HepG2 (cell line): ENCODE data around the gene FZD4. TPM values are rescaled to one million over a fixed set of nuclear protein-coding genes. Genes with fewer than 3 reads are reported as not detected.

Experiments used
- CBX5 ChIP-seq: sonication (generic); formaldehyde crosslinking; IDR thresholded peaks from 2 replicates; pipeline ENCODE4 v1.4.0; 2020; ENCODE audit warnings: missing genetic modification reagents, borderline replicate concordance
- DR1 ChIP-seq: sonication (generic); formaldehyde crosslinking; IDR thresholded peaks from 2 replicates; pipeline ENCODE4 v1.8.0; 2021; ENCODE audit warnings: mild to moderate bottlenecking, missing genetic modification reagents, inconsistent platforms
- EZH2 ChIP-seq: conservative IDR thresholded peaks from 2 replicates; pipeline ENCODE4 v1.6.1; 2012; ENCODE audit warnings: mild to moderate bottlenecking, low read depth, low read length, moderate library complexity
- FOXO1 ChIP-seq: sonication (generic); formaldehyde crosslinking; IDR thresholded peaks from 2 replicates; pipeline ENCODE4 v1.4.0; 2020; ENCODE audit warnings: missing genetic modification reagents
- HNRNPLL ChIP-seq: fragments of 200-400 bp; formaldehyde crosslinking; IDR thresholded peaks from 2 replicates; pipeline ENCODE4 v1.6.1; 2017; ENCODE audit warnings: mild to moderate bottlenecking, low read depth, low read length; ENCODE audit not compliant: poor library complexity, severe bottlenecking
- KLF11 ChIP-seq: IDR thresholded peaks from 2 replicates; pipeline ENCODE4 v1.6.1; 2016; ENCODE audit warnings: missing compliant biosample characterization
- KLF13 ChIP-seq: sonication (generic); formaldehyde crosslinking; IDR thresholded peaks from 2 replicates; pipeline ENCODE4 v1.4.0; 2020; ENCODE audit warnings: mild to moderate bottlenecking, missing genetic modification reagents
- MAF1 ChIP-seq: sonication (generic); formaldehyde crosslinking; IDR thresholded peaks from 2 replicates; pipeline ENCODE4 v1.5.0; 2020; ENCODE audit warnings: missing genetic modification reagents, borderline replicate concordance
- PHF8 ChIP-seq: sonication (generic); formaldehyde crosslinking; IDR thresholded peaks from 2 replicates; pipeline ENCODE4 v1.5.0; 2020; ENCODE audit warnings: missing genetic modification reagents
- PRPF4 ChIP-seq: fragments of 200-400 bp; formaldehyde crosslinking; IDR thresholded peaks from 2 replicates; pipeline ENCODE4 v1.6.1; 2016; ENCODE audit warnings: low read length, low read depth; ENCODE audit not compliant: poor library complexity, severe bottlenecking
- PTBP1 ChIP-seq: fragments of 200-400 bp; formaldehyde crosslinking; IDR thresholded peaks from 2 replicates; pipeline ENCODE4 v1.6.1; 2018; ENCODE audit warnings: low read length, low read depth; ENCODE audit not compliant: poor library complexity, severe bottlenecking
- REPIN1 ChIP-seq: sonication (generic); formaldehyde crosslinking; IDR thresholded peaks from 2 replicates; pipeline ENCODE4 v1.8.0; 2022; ENCODE audit warnings: missing genetic modification reagents, low read depth, mild to moderate bottlenecking, borderline replicate concordance
- SMAD3 ChIP-seq: sonication (generic); formaldehyde crosslinking; IDR thresholded peaks from 2 replicates; pipeline ENCODE4 v1.4.0; 2020; ENCODE audit warnings: missing genetic modification reagents
- SMARCC2 ChIP-seq: fragments of 450-650 bp; IDR thresholded peaks from 2 replicates; pipeline ENCODE4 v1.6.1; 2017; ENCODE audit warnings: antibody characterized with exemption, mild to moderate bottlenecking
- SYNCRIP ChIP-seq: fragments of 200-400 bp; formaldehyde crosslinking; IDR thresholded peaks from 2 replicates; pipeline ENCODE4 v1.6.1; 2018; ENCODE audit warnings: mild to moderate bottlenecking, low read depth, low read length; ENCODE audit not compliant: insufficient read depth
- ZBTB25 ChIP-seq: IDR thresholded peaks from 2 replicates; pipeline ENCODE4 v1.6.1; 2018; ENCODE audit warnings: missing genetic modification reagents
- ZBTB7B ChIP-seq: sonication (generic); formaldehyde crosslinking; IDR thresholded peaks from 2 replicates; pipeline ENCODE4 v1.4.0; 2020; ENCODE audit warnings: missing genetic modification reagents
- ZNF235 ChIP-seq: sonication (generic); formaldehyde crosslinking; IDR thresholded peaks from 2 replicates; pipeline ENCODE4 v1.8.1; 2023; ENCODE audit warnings: mild to moderate bottlenecking, missing genetic modification reagents, borderline replicate concordance
- ZNF281 ChIP-seq: sonication (generic); formaldehyde crosslinking; IDR thresholded peaks from 2 replicates; pipeline ENCODE4 v1.4.0; 2020; ENCODE audit warnings: missing genetic modification reagents, borderline replicate concordance
- ZNF484 ChIP-seq: sonication (generic); formaldehyde crosslinking; IDR thresholded peaks from 2 replicates; pipeline ENCODE4 v1.5.1; 2020; ENCODE audit warnings: mild to moderate bottlenecking, low read depth, missing genetic modification reagents, borderline replicate concordance
- ZNF746 ChIP-seq: sonication (generic); formaldehyde crosslinking; IDR thresholded peaks from 2 replicates; pipeline ENCODE4 v1.8.0; 2022; ENCODE audit warnings: mild to moderate bottlenecking, missing genetic modification reagents
- polyA plus RNA-seq, 8 experiments: library from polyadenylated mRNA; depleted of rRNA in 3 of 8; stranded (reverse) in 7 of 8; unstranded in 1 of 8; fragments of >200 nt; fragmentation: Illumina TruSeq in 4 of 8; extraction: Trizol in 4 of 8; gene quantifications; 2 replicates each; pipeline versions ENCODE4 v1.2.1 to v1.2.3, GENCODE V29; 2011 to 2016; ENCODE audit warnings: low read depth in 4 of 8, missing spikeins in 1 of 8, mixed read lengths in 1 of 8; ENCODE audit not compliant: insufficient read depth in 1 of 8
- total RNA-seq, 5 experiments: library from RNA; depleted of rRNA; stranded (reverse); fragments of >200 nt; fragmentation: Illumina TruSeq; extraction: Trizol; gene quantifications; 2 replicates each; pipeline ENCODE4 v1.2.3, GENCODE V29; 2016; ENCODE audit warnings: low read depth in 1 of 5
- TF ChIP-seq, protein P1 (sequence below): sonication (generic); formaldehyde crosslinking; IDR thresholded peaks from 2 replicates; pipeline ENCODE4 v1.4.0; 2020; ENCODE audit warnings: missing genetic modification reagents, low read depth, mild to moderate bottlenecking, borderline replicate concordance
- TF ChIP-seq, protein P2 (sequence below): sonication (generic); formaldehyde crosslinking; IDR thresholded peaks from 2 replicates; pipeline ENCODE4 v1.5.0; 2020; ENCODE audit warnings: mild to moderate bottlenecking, missing genetic modification reagents

The FZD4 gene
- total and polyA plus RNA-seq, 2 of the 13 experiments (the other 11 are each of a cell fraction or from before 2014, with no cell fraction given) = 46.5 to 70.4 TPM

DNA sequence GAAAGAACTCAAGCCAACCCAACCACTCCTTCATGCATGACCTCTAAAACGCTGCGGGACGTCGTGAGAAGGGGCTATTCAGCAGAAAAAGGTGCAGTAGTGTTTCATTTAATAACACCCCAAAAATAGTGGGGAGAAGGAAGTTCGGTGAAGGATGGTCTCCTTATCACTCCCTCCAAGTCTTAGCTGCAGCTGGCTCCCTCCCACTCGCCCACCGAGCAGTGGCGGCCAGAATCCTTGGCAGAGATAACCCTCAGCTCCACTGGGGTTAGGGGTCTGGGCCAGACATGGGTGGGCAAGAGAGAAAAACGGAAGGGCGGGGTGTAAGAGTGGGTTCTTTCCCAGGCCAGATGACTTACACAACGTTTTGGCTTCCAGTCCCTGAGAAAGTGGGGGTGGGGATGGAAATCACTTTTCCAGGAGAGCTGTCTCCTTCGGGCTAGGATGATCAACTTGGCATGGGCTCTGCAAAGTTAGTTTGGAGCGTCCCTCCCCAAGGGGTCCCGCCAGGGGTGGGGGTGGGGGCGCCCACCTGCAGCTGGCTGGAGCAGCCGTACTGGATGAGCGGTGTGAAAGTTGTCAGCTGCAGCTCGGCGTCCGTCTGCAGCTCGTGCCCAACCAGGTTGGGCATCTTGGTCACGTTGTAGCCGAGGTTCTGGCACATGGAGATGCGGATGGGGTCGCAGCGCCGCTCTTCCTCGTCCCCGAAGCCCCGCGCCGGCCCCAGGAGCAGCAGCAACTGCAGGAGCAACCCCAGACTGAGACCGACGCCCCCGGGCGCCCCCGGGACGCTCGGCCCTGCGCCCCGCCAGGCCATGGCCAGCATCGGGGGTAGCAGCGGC, 705 bp downstream of the FZD4 start (continued):
- peak; percentile 11; the same call in 1 of the 2 replicates for TF ChIP-seq ZNF281
- TF ChIP-seq ZNF235 (CRISPR knock-in tag) = no peak
- TF ChIP-seq, protein P1, sequence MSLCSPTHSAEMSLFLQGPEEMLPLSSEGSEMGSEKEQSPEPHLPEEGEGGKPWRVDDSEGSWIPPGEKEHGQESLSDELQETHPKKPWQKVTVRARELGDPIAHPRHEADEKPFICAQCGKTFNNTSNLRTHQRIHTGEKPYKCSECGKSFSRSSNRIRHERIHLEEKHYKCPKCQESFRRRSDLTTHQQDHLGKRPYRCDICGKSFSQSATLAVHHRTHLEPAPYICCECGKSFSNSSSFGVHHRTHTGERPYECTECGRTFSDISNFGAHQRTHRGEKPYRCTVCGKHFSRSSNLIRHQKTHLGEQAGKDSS = no peak
- no peak for TF ChIP-seq HNRNPLL
- TF ChIP-seq ZBTB7B = no peak
- TF ChIP-seq PHF8 = no peak; the same call in none of the 2 replicates
- no peak for TF ChIP-seq ZBTB25 (CRISPR knock-in tag)
- TF ChIP-seq, protein P2, sequence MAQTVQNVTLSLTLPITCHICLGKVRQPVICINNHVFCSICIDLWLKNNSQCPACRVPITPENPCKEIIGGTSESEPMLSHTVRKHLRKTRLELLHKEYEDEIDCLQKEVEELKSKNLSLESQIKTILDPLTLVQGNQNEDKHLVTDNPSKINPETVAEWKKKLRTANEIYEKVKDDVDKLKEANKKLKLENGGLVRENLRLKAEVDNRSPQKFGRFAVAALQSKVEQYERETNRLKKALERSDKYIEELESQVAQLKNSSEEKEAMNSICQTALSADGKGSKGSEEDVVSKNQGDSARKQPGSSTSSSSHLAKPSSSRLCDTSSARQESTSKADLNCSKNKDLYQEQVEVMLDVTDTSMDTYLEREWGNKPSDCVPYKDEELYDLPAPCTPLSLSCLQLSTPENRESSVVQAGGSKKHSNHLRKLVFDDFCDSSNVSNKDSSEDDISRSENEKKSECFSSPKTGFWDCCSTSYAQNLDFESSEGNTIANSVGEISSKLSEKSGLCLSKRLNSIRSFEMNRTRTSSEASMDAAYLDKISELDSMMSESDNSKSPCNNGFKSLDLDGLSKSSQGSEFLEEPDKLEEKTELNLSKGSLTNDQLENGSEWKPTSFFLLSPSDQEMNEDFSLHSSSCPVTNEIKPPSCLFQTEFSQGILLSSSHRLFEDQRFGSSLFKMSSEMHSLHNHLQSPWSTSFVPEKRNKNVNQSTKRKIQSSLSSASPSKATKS (CRISPR knock-in tag) = no peak
- TF ChIP-seq SMARCC2 = no peak
- no peak for TF ChIP-seq ZNF484 (CRISPR knock-in tag)
- no peak for TF ChIP-seq DR1 (CRISPR knock-in tag)
- no peak for TF ChIP-seq EZH2
- no peak for TF ChIP-seq PTBP1
- TF ChIP-seq FOXO1 (CRISPR knock-in tag) = no peak; the same call in 1 of the 2 replicates
- TF ChIP-seq PRPF4 = no peak
- no peak for TF ChIP-seq KLF11
- no peak for TF ChIP-seq CBX5 (CRISPR knock-in tag)
- TF ChIP-seq SYNCRIP = no peak
- TF ChIP-seq ZNF746 (CRISPR knock-in tag) = no peak
- no peak for TF ChIP-seq KLF13 (CRISPR knock-in tag)
- no peak for TF ChIP-seq MAF1 (CRISPR knock-in tag)
- TF ChIP-seq REPIN1 (CRISPR knock-in tag) = no peak
- TF ChIP-seq SMAD3 (CRISPR knock-in tag) = no peak
